ENCODE measurements around the gene ARF6.

Gene ARF6

GRCh38 chr14:49852301-49853157 is 40.4 kb upstream of the ARF6 start, which contains the start of gene NEMF (continued):
- TF ChIP-seq ZNF660 (tag by site-specific recombination; IDR thresholded peaks at IDR 0.05): peak; percentile 84
- TF ChIP-seq ZSCAN23 (tag by site-specific recombination; IDR thresholded peaks at IDR 0.05): no peak
- TF ChIP-seq ZNF350 (tag by site-specific recombination; IDR thresholded peaks at IDR 0.05): no peak
- TF ChIP-seq ZIC2 (tag by site-specific recombination; IDR thresholded peaks at IDR 0.05): peak; percentile 57
- TF ChIP-seq MYNN (tag by site-specific recombination; IDR thresholded peaks at IDR 0.05; ENCODE audit: borderline replicate concordance): no peak
- TF ChIP-seq ZNF518A (tag by site-specific recombination; conservative IDR thresholded peaks at IDR 0.05; ENCODE audit: low read depth): 0 out of 2 replicates have a peak, but pooled peaks have one; percentile 14
- TF ChIP-seq ZNF777 (tag by site-specific recombination; IDR thresholded peaks at IDR 0.05; ENCODE audit: borderline replicate concordance): 0 out of 2 replicates have a peak, but pooled peaks have one; percentile 16
- no peak for TF ChIP-seq ZNF311 (tag by site-specific recombination; IDR thresholded peaks at IDR 0.05; ENCODE audit: borderline replicate concordance)
- no peak for TF ChIP-seq PBX3 (CRISPR knock-in tag; IDR thresholded peaks at IDR 0.05)
- no peak for TF ChIP-seq ZNF175 (tag by site-specific recombination; IDR thresholded peaks at IDR 0.05)
- no peak for TF ChIP-seq ZNF658 (tag by site-specific recombination; IDR thresholded peaks at IDR 0.05)
- TF ChIP-seq ZNF530 (tag by site-specific recombination; IDR thresholded peaks at IDR 0.05; ENCODE audit: low read depth): no peak
- TF ChIP-seq FEZF1 (tag by site-specific recombination; IDR thresholded peaks at IDR 0.05): no peak
- peak; percentile 57; the same call in 1 of the 2 replicates for TF ChIP-seq ZNF76 (tag by site-specific recombination; IDR thresholded peaks at IDR 0.05; ENCODE audit: borderline replicate concordance, low read depth)
- TF ChIP-seq PRDM6 (tag by site-specific recombination; IDR thresholded peaks at IDR 0.05): peak; percentile 10; the same call in 1 of the 2 replicates
- TF ChIP-seq ZNF423 (tag by site-specific recombination; IDR thresholded peaks at IDR 0.05): no peak
- peak; percentile 16; the same call in 1 of the 2 replicates for TF ChIP-seq ZSCAN30 (tag by site-specific recombination; IDR thresholded peaks at IDR 0.05)
- TF ChIP-seq ZNF664 (tag by site-specific recombination; IDR thresholded peaks at IDR 0.05): no peak
- TF ChIP-seq BCL11A (tag by site-specific recombination; IDR thresholded peaks at IDR 0.05; ENCODE audit: low read depth): no peak
- TF ChIP-seq ZNF544 (tag by site-specific recombination; IDR thresholded peaks at IDR 0.05): no peak
- peak; percentile 78 for TF ChIP-seq GLIS2 (tag by site-specific recombination; IDR thresholded peaks at IDR 0.05)
- no peak for TF ChIP-seq ZNF280C (tag by site-specific recombination; IDR thresholded peaks at IDR 0.05)
- TF ChIP-seq TSHZ1 (tag by site-specific recombination; IDR thresholded peaks at IDR 0.05; ENCODE audit: borderline replicate concordance): peak; percentile 40; the same call in 1 of the 2 replicates
